Measurements from ENCODE around the gene ANXA7. TPM values are rescaled to one million over a fixed set of nuclear protein-coding genes. Genes with fewer than 3 reads are reported as not detected.

ANXA7 gene
- total and polyA plus RNA-seq, 2 donors (not counting 3 experiments of a cell fraction or from before 2014, with no cell fraction given), result 56.5 to 81.6 TPM

DNA sequence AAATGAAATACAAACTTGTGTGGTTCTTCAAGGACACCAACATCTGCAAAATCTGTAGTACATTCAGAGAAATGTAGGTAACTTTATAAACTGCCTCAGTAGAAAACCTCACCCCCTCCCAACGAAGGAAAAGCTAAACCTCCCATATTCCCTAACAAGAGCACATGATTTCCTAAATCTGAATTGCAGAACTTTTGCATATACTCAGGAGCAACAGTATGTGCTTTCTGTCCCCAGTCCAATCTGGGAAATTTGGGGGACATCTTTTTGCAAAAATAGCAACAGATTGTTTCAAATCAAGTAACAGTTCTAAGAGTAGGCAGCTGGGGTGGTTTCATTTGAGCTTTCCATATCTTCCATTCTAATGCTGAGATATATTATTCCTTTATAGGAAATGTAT, 35.3 kb upstream of the ANXA7 start:
- ChIA-PET CTCF (no interaction called here), POLR2A (no interaction called here)
- Histone ChIP-seq H3K9ac (replicated peaks; ENCODE audit: extremely low read depth, insufficient read depth, low read length) (no peak overlapping the region), H2AFZ (ENCODE audit: low read depth, low read length) (no peak overlapping the region), H3K27me3 (ENCODE audit: control insufficient read depth in 2 of 2, insufficient read depth in 2 of 2, low read length in 2 of 2) (no peaks in the 10 kb centered on the region), H3K4me2 (ENCODE audit: insufficient read depth, low read length) (no peak overlapping the region), H4K20me1 (replicated peaks; ENCODE audit: control insufficient read depth, extremely low read depth, insufficient read depth, low read length) (no peaks in the 10 kb centered on the region), H3K36me3 (ENCODE audit: control insufficient read depth in 2 of 2, extremely low read depth in 1 of 2, insufficient read depth in 2 of 2, low read length in 2 of 2) (peaks cover 1 to 2% of the 10 kb centered on the region in 2 experiments), H3K27ac (ENCODE audit: insufficient read depth, low read depth, low read length) (no peak overlapping the region), H3K9me3 (replicated peaks; ENCODE audit: control insufficient read depth, insufficient read depth, low read length) (no peaks in the 10 kb centered on the region), H3K4me3 (replicated peaks in 1 of 3; ENCODE audit: insufficient read depth in 1 of 3, low read depth in 1 of 3, low read length in 3 of 3) (no peak overlapping the region), H3K79me2 (ENCODE audit: control insufficient read depth, insufficient read depth, low read length) (no peaks in the 10 kb centered on the region), H3K9me1 (replicated peaks; ENCODE audit: control insufficient read depth, extremely low read depth, insufficient read depth, low read length) (no peaks in the 10 kb centered on the region), H3K4me1 (ENCODE audit: control insufficient read depth, extremely low read depth, insufficient read depth, low read length) (no peaks in the 10 kb centered on the region)
- dilution Hi-C loops (cut with MboI; ENCODE audit: extremely low pct_ligation_motif_present, low sequenced_read_pairs) (no loop called here), intact Hi-C loops (cut with micrococcal nuclease) (no loop called here)
- DNase-seq (ENCODE audit: low read depth, low spot score) (no peak), FAIRE-seq (no peak)
- TF ChIP-seq MYC (IDR thresholded peaks at IDR 0.05; ENCODE audit: low read depth, low read length) (no peak), FOS (IDR thresholded peaks at IDR 0.05; ENCODE audit: borderline replicate concordance, insufficient read depth, low read length) (no peak), EZH2 (IDR thresholded peaks at IDR 0.05; ENCODE audit: borderline replicate concordance, low read depth, low read length, severe bottlenecking) (no peak), POLR2A (IDR thresholded peaks at IDR 0.05; ENCODE audit: low read depth, low read length) (no peak), JUN (IDR thresholded peaks at IDR 0.05; ENCODE audit: borderline replicate concordance, insufficient read depth, insufficient read length, low read depth) (no peak), GATA2 (IDR thresholded peaks at IDR 0.05; ENCODE audit: insufficient read depth, insufficient read length, low read depth, low read length) (no peak), POLR2AphosphoS5 (IDR thresholded peaks at IDR 0.05; ENCODE audit: insufficient read depth, low read depth, low read length) (no peak)
- TF ChIP-seq, protein P1, sequence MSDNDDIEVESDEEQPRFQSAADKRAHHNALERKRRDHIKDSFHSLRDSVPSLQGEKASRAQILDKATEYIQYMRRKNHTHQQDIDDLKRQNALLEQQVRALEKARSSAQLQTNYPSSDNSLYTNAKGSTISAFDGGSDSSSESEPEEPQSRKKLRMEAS (IDR thresholded peaks at IDR 0.05; ENCODE audit: insufficient read depth, insufficient read length), result no peak
- TF ChIP-seq, protein P2, sequence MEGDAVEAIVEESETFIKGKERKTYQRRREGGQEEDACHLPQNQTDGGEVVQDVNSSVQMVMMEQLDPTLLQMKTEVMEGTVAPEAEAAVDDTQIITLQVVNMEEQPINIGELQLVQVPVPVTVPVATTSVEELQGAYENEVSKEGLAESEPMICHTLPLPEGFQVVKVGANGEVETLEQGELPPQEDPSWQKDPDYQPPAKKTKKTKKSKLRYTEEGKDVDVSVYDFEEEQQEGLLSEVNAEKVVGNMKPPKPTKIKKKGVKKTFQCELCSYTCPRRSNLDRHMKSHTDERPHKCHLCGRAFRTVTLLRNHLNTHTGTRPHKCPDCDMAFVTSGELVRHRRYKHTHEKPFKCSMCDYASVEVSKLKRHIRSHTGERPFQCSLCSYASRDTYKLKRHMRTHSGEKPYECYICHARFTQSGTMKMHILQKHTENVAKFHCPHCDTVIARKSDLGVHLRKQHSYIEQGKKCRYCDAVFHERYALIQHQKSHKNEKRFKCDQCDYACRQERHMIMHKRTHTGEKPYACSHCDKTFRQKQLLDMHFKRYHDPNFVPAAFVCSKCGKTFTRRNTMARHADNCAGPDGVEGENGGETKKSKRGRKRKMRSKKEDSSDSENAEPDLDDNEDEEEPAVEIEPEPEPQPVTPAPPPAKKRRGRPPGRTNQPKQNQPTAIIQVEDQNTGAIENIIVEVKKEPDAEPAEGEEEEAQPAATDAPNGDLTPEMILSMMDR (IDR thresholded peaks at IDR 0.05; ENCODE audit: extremely low read depth in 1 of 2, insufficient read depth in 1 of 2, low read depth in 1 of 2, low read length in 2 of 2), result no peak
- BruUV-seq (replicated peaks), result no TSS peak

All from endothelial cell of umbilical vein (primary cell).